Loucy (cell line): Measurements from ENCODE around the gene TINAG.

ENCODE experiments used
- H2AFZ ChIP-seq: fragments of 200-600 bp; sonication (generic); 2 replicates; pipeline ENCODE4 v1.6.0; 2016; ENCODE audit warnings: antibody characterized with exemption, mild to moderate bottlenecking, low read length, moderate library complexity
- H3F3A ChIP-seq: fragments of 200-600 bp; 2 replicates; pipeline ENCODE4 v1.6.0; 2016; ENCODE audit warnings: antibody characterized with exemption, low read depth, mild to moderate bottlenecking
- H3K27me3 ChIP-seq: fragments of 200-600 bp; sonication (generic); 2 replicates; pipeline ENCODE4 v1.6.1; 2014; ENCODE audit warnings: low read length, mild to moderate bottlenecking; ENCODE audit not compliant: insufficient read depth, poor library complexity, severe bottlenecking
- H3K36me3 ChIP-seq: fragments of 200-600 bp; sonication (generic); 2 replicates; pipeline ENCODE4 v1.6.1; 2016; ENCODE audit warnings: low read length; ENCODE audit not compliant: insufficient read depth
- H3K4me1 ChIP-seq: fragments of 200-600 bp; sonication (generic); 2 replicates; pipeline ENCODE4 v1.5.1; 2014; ENCODE audit warnings: low read length, mild to moderate bottlenecking; ENCODE audit not compliant: insufficient read depth, poor library complexity, severe bottlenecking
- H3K4me2 ChIP-seq: fragments of 200-600 bp; sonication (generic); 2 replicates; pipeline ENCODE4 v1.6.0; 2014; ENCODE audit warnings: antibody characterized with exemption, low read length, low read depth, mild to moderate bottlenecking; ENCODE audit not compliant: poor library complexity, severe bottlenecking
- H3K4me3 ChIP-seq: fragments of 200-600 bp; sonication (generic); 2 replicates; pipeline ENCODE4 v1.5.1; 2014; ENCODE audit warnings: low read length, mild to moderate bottlenecking, mixed read lengths; ENCODE audit not compliant: poor library complexity, severe bottlenecking
- H3K79me2 ChIP-seq: fragments of 200-600 bp; sonication (generic); 2 replicates; pipeline ENCODE4 v1.6.1; 2014; ENCODE audit warnings: low read length; ENCODE audit not compliant: insufficient read depth
- H3K9ac ChIP-seq: fragments of 200-600 bp; sonication (generic); 2 replicates; pipeline ENCODE4 v1.6.0; 2014; ENCODE audit warnings: mild to moderate bottlenecking, low read depth, low read length, moderate library complexity; ENCODE audit not compliant: poor library complexity, severe bottlenecking
- H3K9me2 ChIP-seq: fragments of 200-600 bp; sonication (generic); replicated peaks from 2 replicates; pipeline ENCODE4 v1.6.1; 2016; ENCODE audit warnings: low read depth, low read length, mixed read lengths
- H3K9me3 ChIP-seq: fragments of 200-600 bp; sonication (generic); 2 replicates; pipeline ENCODE4 v1.6.1; 2014; ENCODE audit warnings: mild to moderate bottlenecking, antibody characterized with exemption, low read length, low read depth; ENCODE audit not compliant: insufficient read depth
- H4K20me1 ChIP-seq: fragments of 200-600 bp; sonication (generic); 2 replicates; pipeline ENCODE4 v1.6.0; 2014; ENCODE audit warnings: antibody characterized with exemption, low read length, mild to moderate bottlenecking; ENCODE audit not compliant: insufficient read depth, poor library complexity, severe bottlenecking
- EZH2phosphoT487 ChIP-seq: fragments of 200-600 bp; IDR thresholded peaks from 2 replicates; pipeline ENCODE4 v1.6.1; 2018; ENCODE audit warnings: antibody characterized with exemption, mild to moderate bottlenecking, moderate library complexity, borderline replicate concordance
- TF ChIP-seq, protein P1 (sequence below): fragments of 200-600 bp; sonication (generic); conservative IDR thresholded peaks from 2 replicates; pipeline ENCODE4 v1.5.1; 2014; ENCODE audit warnings: mild to moderate bottlenecking, antibody characterized with exemption, low read length

TINAG gene

GRCh38 chr6:54377776-54378175 is 69.5 kb downstream of the TINAG start:
- no peaks in the 10 kb centered on the region for H3K79me2 ChIP-seq
- H3K4me3 ChIP-seq: no peak overlapping the region
- no peaks in the 10 kb centered on the region for H4K20me1 ChIP-seq
- H3K27me3 ChIP-seq: no peaks in the 10 kb centered on the region
- H2AFZ ChIP-seq: no peak overlapping the region
- no peaks in the 10 kb centered on the region for H3K9me3 ChIP-seq
- no peak overlapping the region for H3K9ac ChIP-seq
- H3F3A ChIP-seq: no peaks in the 10 kb centered on the region
- no peaks in the 10 kb centered on the region for H3K9me2 ChIP-seq
- no peaks in the 10 kb centered on the region for H3K36me3 ChIP-seq
- TF ChIP-seq EZH2phosphoT487: no peak
- TF ChIP-seq, protein P1, sequence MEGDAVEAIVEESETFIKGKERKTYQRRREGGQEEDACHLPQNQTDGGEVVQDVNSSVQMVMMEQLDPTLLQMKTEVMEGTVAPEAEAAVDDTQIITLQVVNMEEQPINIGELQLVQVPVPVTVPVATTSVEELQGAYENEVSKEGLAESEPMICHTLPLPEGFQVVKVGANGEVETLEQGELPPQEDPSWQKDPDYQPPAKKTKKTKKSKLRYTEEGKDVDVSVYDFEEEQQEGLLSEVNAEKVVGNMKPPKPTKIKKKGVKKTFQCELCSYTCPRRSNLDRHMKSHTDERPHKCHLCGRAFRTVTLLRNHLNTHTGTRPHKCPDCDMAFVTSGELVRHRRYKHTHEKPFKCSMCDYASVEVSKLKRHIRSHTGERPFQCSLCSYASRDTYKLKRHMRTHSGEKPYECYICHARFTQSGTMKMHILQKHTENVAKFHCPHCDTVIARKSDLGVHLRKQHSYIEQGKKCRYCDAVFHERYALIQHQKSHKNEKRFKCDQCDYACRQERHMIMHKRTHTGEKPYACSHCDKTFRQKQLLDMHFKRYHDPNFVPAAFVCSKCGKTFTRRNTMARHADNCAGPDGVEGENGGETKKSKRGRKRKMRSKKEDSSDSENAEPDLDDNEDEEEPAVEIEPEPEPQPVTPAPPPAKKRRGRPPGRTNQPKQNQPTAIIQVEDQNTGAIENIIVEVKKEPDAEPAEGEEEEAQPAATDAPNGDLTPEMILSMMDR: no peak
- no peaks in the 10 kb centered on the region for H3K4me1 ChIP-seq
- H3K4me2 ChIP-seq: no peak overlapping the region

DNA sequence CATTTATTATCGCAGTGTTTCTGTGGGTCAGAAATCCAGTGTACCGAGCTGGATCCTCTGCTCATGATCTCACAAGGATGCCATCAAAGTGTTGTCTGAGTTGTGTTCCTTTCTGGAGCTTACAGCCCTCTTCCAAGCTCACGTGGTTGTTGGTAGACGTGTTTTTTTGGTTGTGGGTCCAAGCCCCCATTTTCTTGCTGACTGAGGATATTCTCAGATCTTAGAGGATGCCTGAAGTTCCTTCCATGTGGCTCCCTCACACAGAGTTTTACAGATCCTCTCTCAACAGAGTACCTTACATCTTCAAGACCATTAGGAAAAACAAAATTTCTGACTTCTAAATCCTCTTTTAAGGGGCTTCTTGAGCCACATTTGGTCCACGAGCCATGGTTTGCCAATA is 78.1 kb downstream of the TINAG start:
- TF ChIP-seq EZH2phosphoT487: no peak
- TF ChIP-seq, protein P1: no peak
- no peaks in the 10 kb centered on the region for H3K27me3 ChIP-seq
- no peaks in the 10 kb centered on the region for H3K36me3 ChIP-seq
- H3F3A ChIP-seq: no peaks in the 10 kb centered on the region
- no peaks in the 10 kb centered on the region for H3K9me3 ChIP-seq
- H3K9me2 ChIP-seq: no peaks in the 10 kb centered on the region
- no peaks in the 10 kb centered on the region for H3K79me2 ChIP-seq
- no peaks in the 10 kb centered on the region for H3K4me1 ChIP-seq
- no peak overlapping the region for H3K4me2 ChIP-seq
- H3K4me3 ChIP-seq: no peak overlapping the region
- no peaks in the 10 kb centered on the region for H4K20me1 ChIP-seq
- H3K9ac ChIP-seq: no peak overlapping the region
- no peak overlapping the region for H2AFZ ChIP-seq

GRCh38 chr6:54390362-54390761 is 82.1 kb downstream of the TINAG start:
- Histone ChIP-seq H3F3A (no peaks in the 10 kb centered on the region), H3K79me2 (no peaks in the 10 kb centered on the region), H3K4me3 (no peak overlapping the region), H4K20me1 (no peaks in the 10 kb centered on the region), H3K9me2 (no peaks in the 10 kb centered on the region), H3K4me1 (no peaks in the 10 kb centered on the region), H3K36me3 (no peaks in the 10 kb centered on the region), H2AFZ (no peak overlapping the region), H3K27me3 (no peaks in the 10 kb centered on the region), H3K4me2 (no peak overlapping the region), H3K9ac (no peak overlapping the region), H3K9me3 (0 out of 2 replicates have a peak, but pooled peaks cover 5% of the 10 kb centered on the region)
- TF ChIP-seq EZH2phosphoT487: no peak
- TF ChIP-seq, protein P1: no peak
